NCI-H526 treated with DMSO at 0.1 percent for 48 hours (cell line): ENCODE data around the gene PKD1L1.

Experiments
- DNase-seq: peaks from one replicate; lab custom pipeline; 2025; lab: John Stamatoyannopoulos, UW

The PKD1L1 gene

GRCh38 chr7:47902013-47902412 lies 46.3 kb downstream of the PKD1L1 start:
- no peak for DNase-seq

GRCh38 chr7:47901542-47901941 lies 46.7 kb downstream of the PKD1L1 start:
- DNase-seq: no peak

- no peak for DNase-seq
These were observed 50.4 kb downstream of the PKD1L1 start for GRCh38 chr7:47897831-47898230.

- DNase-seq: no peak
These were observed 51.4 kb downstream of the PKD1L1 start for GRCh38 chr7:47896809-47897423.

- DNase-seq: no peak
These were observed 53.2 kb downstream of the PKD1L1 start for GRCh38 chr7:47895026-47895425.

- DNase-seq: no peak
These were observed 54.4 kb downstream of the PKD1L1 start for GRCh38 chr7:47893721-47894365.

- no peak for DNase-seq
These were observed 55.0 kb downstream of the PKD1L1 start for GRCh38 chr7:47893238-47893637.

GRCh38 chr7:47890606-47891005 lies 57.7 kb downstream of the PKD1L1 start:
- no peak for DNase-seq

- DNase-seq: no peak
These were observed 58.1 kb downstream of the PKD1L1 start for GRCh38 chr7:47890125-47890524.

- no peak for DNase-seq
These were observed 58.5 kb downstream of the PKD1L1 start for GRCh38 chr7:47889723-47890122.

- no peak for DNase-seq
These were observed 59.6 kb downstream of the PKD1L1 start for GRCh38 chr7:47888371-47889265.

GRCh38 chr7:47887016-47887640 lies 61.1 kb downstream of the PKD1L1 start:
- DNase-seq: no peak

GRCh38 chr7:47885987-47886811 lies 62.1 kb downstream of the PKD1L1 start:
- DNase-seq: no peak

- DNase-seq: no peak
These were observed 62.8 kb downstream of the PKD1L1 start for GRCh38 chr7:47885309-47885986.

GRCh38 chr7:47884675-47885074 lies 63.6 kb downstream of the PKD1L1 start:
- DNase-seq: no peak

GRCh38 chr7:47882635-47883034 lies 65.6 kb downstream of the PKD1L1 start:
- no peak for DNase-seq

GRCh38 chr7:47881256-47881655 lies 67.0 kb downstream of the PKD1L1 start:
- DNase-seq: no peak

- no peak for DNase-seq
These were observed 69.6 kb downstream of the PKD1L1 start for GRCh38 chr7:47878662-47879061.

GRCh38 chr7:47877336-47877735 lies 70.9 kb downstream of the PKD1L1 start:
- no peak for DNase-seq

GRCh38 chr7:47875998-47876744 lies 72.1 kb downstream of the PKD1L1 start:
- no peak for DNase-seq
